Coronary artery (tissue), 2 donors: ENCODE results near the gene C11orf24.
A peak's percentile ranks its signal among the peaks of the same experiment; 100 is the strongest.

Experiments
- DNase-seq: peaks from one replicate; pipeline ENCODE4 v3.0.0-alpha.2; 2017; ENCODE audit warnings: low spot score
- H3K27ac ChIP-seq, 2 donors: fragments of 200-600 bp; sonication (generic); one replicate each; pipeline ENCODE4 v1.5.1; 2016 to 2019
- H3K4me3 ChIP-seq: fragments of 200-600 bp; sonication (generic); 2 replicates; pipeline ENCODE4 v1.5.1; 2016; ENCODE audit warnings: mild to moderate bottlenecking, moderate library complexity
- TF ChIP-seq, protein P1 (sequence below): fragments of 200-600 bp; sonication (generic); IDR thresholded peaks from one replicate; pipeline ENCODE4 v1.5.1; 2019; ENCODE audit warnings: antibody characterized with exemption

Gene C11orf24

DNA sequence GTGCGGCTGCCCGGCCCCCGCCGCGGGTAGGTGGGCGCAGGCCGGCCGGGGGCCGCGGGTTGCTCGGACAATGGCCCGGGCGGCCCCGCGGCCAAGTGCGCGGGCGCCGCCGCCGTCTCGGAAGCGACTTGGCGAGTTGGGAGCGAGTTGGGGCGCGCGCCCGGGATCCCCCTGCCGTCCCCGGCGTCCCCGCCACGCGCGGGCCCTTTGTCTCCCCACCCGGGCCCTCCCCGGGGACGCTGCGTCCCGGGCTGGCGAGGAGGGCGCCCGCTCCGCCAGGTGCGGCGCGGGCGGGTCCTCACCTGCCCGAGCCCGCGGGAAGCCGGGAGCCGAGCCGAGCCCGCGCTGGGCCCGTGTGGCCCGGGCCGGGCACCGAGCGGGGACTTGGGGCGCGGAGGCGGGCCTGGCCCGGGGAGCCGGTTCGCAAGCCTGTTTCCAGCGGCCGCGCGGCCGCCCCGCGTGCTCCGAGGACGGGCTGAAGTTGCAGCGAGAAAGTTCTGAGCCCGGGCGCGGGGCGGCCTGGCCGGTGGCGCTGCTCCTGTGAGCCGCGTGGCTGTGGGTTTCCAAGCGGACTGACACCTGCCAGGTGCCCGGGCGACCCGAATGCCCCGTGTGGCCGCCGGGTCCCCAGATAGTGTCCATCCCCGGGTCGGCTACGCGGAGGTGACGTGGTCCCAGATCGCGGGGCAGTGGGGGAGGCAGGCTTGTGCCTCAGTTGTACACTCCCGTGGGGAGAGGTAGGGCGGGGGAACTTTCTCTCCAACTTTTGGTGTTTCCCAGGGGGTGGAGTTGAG, 41.2 kb upstream of the C11orf24 start:
- peak overlapping the region; percentile 84 for H3K4me3 ChIP-seq
- H3K27ac ChIP-seq: peak overlapping the region; percentile 70 to 90
- DNase-seq: no peak
- TF ChIP-seq, protein P1, sequence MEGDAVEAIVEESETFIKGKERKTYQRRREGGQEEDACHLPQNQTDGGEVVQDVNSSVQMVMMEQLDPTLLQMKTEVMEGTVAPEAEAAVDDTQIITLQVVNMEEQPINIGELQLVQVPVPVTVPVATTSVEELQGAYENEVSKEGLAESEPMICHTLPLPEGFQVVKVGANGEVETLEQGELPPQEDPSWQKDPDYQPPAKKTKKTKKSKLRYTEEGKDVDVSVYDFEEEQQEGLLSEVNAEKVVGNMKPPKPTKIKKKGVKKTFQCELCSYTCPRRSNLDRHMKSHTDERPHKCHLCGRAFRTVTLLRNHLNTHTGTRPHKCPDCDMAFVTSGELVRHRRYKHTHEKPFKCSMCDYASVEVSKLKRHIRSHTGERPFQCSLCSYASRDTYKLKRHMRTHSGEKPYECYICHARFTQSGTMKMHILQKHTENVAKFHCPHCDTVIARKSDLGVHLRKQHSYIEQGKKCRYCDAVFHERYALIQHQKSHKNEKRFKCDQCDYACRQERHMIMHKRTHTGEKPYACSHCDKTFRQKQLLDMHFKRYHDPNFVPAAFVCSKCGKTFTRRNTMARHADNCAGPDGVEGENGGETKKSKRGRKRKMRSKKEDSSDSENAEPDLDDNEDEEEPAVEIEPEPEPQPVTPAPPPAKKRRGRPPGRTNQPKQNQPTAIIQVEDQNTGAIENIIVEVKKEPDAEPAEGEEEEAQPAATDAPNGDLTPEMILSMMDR: no peak

DNA sequence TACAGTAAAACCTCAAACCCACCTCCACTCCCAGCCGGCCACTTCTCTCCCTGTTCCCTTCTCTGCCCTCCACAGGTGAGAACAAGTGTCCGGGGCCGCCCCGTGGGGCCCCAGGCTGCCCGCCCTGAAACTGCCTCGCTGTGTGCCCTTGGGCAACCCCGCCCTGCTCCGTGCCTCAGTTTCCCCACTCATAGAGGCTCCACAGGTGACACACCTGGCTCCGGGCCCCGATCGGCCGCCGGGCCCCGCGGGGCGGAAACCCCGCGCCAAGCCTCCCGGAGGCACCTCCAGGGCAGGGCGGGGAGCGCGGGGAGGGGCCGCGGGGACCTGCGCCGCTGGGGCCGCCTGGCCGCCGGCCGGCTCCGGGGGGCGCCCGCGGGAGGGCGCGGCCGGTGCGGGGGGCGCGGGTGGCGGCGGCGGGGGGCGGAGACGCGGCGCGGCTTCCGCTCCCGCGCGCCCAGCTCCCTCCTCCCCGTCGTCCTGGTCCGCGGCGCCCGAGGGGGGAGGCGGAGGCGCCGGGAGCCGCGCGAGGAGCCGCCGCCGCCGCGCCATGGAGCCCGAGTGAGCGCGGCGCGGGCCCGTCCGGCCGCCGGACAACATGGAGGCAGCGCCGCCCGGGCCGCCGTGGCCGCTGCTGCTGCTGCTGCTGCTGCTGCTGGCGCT, 40.5 kb upstream of the C11orf24 start, which contains the start of gene LRP5:
LRP5 (plus strand) TSS at position 475 of the 663 bp plus-strand sequence; CDS start at position 599, 124 bp downstream.
- Histone ChIP-seq H3K27ac (peak within 1 kb of the TSS; percentile 70 to 90), H3K4me3 (peak within 1 kb of the TSS; percentile 84)
- TF ChIP-seq, protein P1: no peak
- no peak for DNase-seq

DNA sequence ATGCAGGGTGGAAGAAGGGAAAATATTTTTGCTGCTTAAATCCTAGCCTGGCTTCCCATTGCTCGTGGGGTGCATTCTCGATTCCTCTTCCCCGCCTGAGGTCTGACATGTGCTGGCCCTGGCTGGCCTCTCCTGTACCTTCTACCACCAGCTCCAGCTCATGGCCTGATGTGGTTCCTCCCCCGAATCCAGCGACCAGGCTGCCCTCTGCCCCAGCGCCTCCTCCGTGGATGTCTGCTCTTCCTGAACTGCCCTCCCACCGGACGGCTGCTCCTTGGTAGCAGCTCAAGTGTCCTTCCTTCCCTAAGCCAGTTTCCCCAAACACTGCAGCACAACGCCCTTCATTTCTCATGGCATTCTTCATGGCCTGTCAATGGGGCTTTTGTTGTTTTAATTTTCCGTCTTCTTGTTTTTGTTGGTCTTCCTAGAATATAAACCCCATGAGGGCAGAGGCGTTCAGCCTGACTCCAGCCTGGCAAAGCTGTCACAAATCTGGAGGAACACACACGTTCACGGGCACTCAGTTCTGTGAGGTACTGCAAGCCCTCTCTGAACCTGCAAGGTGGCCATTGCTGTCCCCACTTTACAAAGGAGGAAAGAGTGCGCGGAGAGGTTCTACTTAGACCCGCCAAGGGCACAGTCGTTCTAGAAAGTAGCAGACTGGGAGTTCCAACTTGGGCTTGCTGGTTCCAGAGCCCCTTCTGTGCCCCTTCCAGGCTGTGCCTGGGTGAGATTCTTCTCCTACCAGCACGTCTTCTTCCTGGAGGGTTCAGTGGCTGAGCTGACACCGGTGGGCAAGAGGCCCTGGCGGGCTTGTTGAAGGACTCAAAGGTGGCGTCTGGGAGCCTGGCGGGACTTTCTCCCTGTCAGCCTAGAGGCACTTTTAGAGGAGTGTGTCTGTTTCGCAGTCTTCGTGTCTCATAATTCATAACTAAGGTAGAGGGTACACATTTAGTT, 39.7 kb upstream of the C11orf24 start:
- peak overlapping the region; percentile 65 to 90 for H3K27ac ChIP-seq
- no peak for DNase-seq
- H3K4me3 ChIP-seq: peak overlapping the region; percentile 84
- TF ChIP-seq, protein P1: no peak

DNA sequence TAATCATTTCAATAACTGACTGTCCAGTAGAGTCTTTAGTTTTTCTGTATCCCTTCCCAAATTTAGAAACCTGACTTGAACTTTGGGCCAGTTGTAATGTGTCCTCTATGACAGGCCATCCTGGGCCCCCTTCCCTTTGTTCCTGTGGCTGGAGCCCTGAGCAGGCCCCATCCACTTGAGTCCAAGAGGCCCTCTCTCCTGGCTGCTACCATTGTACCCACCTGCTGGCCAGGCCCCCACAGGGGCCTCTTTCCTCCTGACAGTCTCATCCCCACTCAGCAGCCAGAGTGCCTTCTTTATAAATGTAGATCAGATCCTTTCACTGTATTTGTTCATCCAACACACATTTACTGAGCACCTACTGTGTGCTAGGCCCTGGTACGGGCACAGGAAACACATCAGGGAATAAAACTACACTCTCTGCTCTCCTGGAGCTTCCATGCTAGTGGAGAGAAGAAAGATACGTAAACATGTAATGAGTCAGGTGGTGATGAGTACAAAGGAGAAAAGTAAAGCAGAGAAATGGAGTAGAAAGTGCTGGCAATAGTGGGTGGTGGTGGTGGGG, 37.9 kb upstream of the C11orf24 start:
- no peak overlapping the region for H3K4me3 ChIP-seq
- TF ChIP-seq, protein P1: no peak
- no peak for DNase-seq
- no peak overlapping the region for H3K27ac ChIP-seq

DNA sequence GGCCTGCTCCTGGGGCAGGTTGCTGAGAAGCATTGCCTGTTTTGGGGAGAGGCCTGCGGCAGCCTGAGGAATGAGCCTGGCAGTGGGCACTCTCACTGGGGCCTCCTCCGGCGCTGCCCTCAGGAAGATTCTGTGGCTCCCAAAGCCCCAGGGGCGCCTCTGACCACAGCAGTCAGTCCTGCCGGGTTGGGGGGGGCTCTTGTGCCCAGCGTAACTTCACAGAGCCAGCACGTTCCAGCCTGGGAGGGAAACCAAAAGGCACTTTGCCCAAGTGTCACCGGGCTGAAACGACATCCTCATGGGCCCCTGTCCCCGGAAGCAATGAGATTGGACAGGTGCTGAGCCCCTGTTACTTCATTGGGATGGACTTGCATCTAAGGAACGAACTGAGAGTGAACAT, 36.3 kb upstream of the C11orf24 start:
- TF ChIP-seq, protein P1: no peak
- peak; percentile 75 for DNase-seq
- Histone ChIP-seq H3K4me3 (no peak overlapping the region), H3K27ac (peak overlapping the region in 1 of 2 donors; percentile 49)

DNA sequence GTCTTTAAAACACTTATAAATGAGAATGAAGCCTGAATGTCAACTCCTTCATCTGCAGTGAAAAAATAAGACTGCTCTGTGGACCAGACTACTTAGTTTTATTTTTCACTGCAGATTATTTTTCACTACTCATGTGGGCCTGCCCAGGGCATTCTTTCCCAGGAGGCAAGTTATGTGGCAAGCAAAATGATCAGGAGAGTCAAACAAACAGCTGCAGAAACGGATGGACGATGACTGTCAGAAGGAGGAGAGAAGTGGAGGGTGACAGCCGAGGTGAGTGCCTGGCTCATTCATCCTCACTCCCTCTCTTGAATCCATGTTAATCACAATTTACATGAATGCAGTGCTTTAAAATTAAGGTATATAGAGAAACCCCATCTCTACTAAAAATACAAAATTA, 34.9 kb upstream of the C11orf24 start:
- Histone ChIP-seq H3K27ac (no peak overlapping the region), H3K4me3 (no peak overlapping the region)
- DNase-seq: no peak
- TF ChIP-seq, protein P1: no peak
